GM23248 (cell line): ENCODE measurements around the gene ZNF428.

Source experiments
- EZH2 ChIP-seq: fragments of 200-600 bp; sonication (generic); IDR thresholded peaks from 2 replicates; pipeline ENCODE4 v1.6.1; 2018; ENCODE audit warnings: antibody characterized with exemption, mild to moderate bottlenecking; ENCODE audit not compliant: insufficient read depth, poor library complexity, severe bottlenecking
- EZH2phosphoT487 ChIP-seq: fragments of 200-600 bp; sonication (generic); IDR thresholded peaks from 2 replicates; pipeline ENCODE4 v1.6.1; 2018; ENCODE audit warnings: antibody characterized with exemption, moderate library complexity, mild to moderate bottlenecking, low read depth; ENCODE audit not compliant: insufficient read depth

GRCh38 chr19:43652546-43652874, 33.1 kb upstream of the ZNF428 start:
- TF ChIP-seq EZH2 (no peak), EZH2phosphoT487 (no peak)
